ENCODE results near the gene ZNF280C. TPM values are rescaled to one million over a fixed set of nuclear protein-coding genes. Genes with fewer than 3 reads are reported as not detected.
"Not testable (repeated sequence)": the region's sequence is repeated elsewhere in the genome, so short reads cannot be mapped to it uniquely, and the experiment has no call there.

The ZNF280C gene
- total RNA-seq, 1 donor from 2014 or later, result 1.4 TPM

DNA sequence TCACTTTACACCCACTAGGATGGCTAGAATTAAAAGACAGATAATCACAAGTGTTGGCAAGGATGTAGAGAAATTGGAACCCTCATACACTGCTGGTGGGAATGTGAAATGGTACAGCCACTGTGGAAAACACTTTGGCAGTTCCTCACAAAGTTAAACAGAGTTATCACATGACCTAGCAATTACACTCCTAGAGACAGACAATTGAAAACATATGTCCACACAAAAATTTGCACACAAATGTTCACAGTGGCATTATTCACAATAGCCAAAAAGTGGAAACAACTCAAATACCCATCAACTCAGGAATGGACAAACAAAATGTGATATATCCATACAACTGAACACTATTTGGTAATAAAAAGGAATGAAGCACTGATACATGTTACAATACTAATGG lies 5.7 kb downstream of the ZNF280C start:
- DNase-seq (no peak), ATAC-seq (no peak)
- intact Hi-C loops (cut with micrococcal nuclease), result no loop called here

DNA sequence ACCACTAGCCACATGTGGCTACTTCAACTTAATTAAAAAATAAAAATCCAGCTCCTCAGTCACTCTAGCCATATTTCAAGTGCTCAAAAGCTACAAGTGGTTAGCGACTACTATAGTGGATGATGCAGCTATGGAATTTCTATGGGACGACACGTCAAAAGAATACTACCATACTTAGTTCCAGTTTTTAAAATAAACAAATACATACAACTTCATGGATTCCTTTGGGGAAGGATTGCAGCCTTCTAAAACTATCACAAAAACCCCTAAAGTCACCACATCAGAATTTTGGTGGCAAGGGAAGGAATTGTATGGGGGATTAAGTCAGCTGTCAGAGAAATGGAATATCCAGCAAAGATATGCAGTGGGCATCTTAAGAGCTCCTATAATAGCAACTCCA lies 6.5 kb downstream of the ZNF280C start:
- DNase-seq (no peak), ATAC-seq (no peak)
- intact Hi-C loops (cut with micrococcal nuclease), result no loop called here

DNA sequence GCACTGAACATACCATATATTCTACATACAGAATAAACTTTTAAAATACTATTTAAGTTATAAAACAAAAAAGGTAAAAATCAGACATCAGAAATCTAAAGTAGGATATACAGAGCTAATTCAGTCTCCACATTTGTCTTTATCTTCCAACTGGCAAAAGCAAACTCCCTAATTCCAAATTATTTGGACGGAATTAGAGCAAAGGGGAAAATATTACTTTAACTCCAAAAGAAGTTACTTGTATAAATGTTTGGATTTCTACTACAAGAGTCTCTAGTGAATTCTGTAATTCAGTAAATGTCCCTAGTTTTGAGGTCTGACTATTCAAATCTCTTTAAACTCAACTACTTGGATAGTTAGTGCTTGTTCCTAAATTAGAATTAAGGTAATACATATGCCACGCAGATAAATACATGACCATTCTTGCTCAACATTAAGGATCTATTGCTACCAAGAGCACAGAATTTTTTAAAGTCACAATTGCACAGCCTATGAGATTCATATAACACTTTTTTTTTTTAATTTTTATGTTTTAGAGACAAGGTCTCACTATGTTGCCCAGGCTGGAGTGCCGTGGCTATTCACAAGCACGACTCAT lies 7.3 kb downstream of the ZNF280C start:
- intact Hi-C loops (cut with micrococcal nuclease), result no loop called here
- DNase-seq, result no peak
- no peak for ATAC-seq

DNA sequence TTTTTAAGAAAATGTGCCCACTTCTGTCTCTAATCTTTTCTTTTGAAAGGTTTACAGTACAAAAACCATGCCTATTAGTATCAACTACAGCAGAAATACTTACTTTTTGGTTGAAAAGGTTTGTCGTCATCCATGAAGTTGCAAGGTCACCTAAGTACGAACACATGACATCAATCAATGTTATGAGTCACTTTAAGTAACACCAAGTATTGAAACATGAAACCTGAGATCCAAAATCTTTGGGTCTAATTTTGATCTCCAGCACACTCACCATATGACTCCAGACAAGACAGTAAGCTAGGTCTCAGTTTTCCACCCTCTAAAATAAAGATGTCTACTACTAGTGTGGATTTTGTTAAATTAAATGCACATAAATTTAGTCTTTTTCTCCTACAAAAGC lies 8.4 kb downstream of the ZNF280C start:
- no peak for DNase-seq
- ATAC-seq, result no peak
- intact Hi-C loops (cut with micrococcal nuclease), result no loop called here

DNA sequence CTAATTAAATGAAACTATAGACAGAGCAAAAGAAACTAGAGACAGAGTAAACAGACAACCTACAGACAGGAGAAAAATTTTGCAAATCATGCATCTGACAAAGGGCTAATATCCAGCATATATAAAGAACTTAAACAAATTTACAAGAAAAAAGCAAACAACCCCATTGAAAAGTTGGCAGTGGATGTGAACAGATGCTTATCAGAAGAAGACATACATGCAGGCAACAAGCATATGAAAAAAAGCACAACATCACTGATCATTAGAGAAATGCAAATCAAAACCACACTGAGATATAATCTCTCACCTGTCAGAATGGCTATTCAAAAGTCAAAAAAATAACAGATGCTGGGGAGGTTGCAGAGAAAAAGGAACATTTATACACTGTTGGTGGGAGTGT lies 14.8 kb downstream of the ZNF280C start:
- no peak for ATAC-seq
- DNase-seq, result no peak
- intact Hi-C loops (cut with micrococcal nuclease), result no loop called here

DNA sequence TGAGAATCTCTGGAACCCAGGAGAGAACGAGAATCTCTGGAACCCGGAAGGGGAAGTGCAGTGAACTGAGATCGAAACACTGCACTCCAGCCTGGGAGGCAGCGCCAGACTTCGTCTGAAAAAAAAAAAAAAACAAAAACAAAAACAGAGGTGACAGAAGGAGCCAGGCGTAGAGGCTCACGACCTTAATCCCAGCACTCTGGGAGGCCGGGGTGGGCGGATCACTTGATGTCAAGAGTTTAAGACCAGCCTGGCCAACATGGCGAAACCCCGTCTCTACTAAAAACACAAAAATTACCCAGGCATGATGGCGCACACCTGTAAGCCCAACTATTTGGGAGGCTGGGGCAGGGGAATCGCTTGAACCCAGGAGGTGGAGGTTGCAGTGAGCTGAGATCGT lies 17.0 kb downstream of the ZNF280C start:
- intact Hi-C loops (cut with micrococcal nuclease), result no loop called here
- DNase-seq (no peak), ATAC-seq (no peak)

DNA sequence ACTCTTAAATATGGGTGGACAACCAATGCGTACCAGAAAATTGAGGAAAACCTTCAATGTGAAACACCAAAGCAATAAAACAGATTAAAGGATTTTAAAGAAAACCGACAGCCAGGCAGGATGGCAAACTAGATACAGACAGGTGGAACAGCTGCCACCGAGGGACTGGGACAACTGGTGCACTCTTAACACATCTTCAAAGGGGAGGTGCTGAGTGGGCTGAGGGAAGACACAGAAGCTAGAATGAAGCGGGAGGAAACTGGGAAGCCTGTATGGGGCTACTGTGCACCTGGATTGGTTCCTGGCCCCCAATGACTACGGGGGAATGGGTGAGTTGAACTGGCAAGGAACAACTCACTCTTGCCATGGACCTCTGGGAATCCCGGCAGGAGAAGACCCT lies 20.7 kb downstream of the ZNF280C start:
- intact Hi-C loops (cut with micrococcal nuclease), result no loop called here
- no peak for ATAC-seq
- DNase-seq, result no peak

DNA sequence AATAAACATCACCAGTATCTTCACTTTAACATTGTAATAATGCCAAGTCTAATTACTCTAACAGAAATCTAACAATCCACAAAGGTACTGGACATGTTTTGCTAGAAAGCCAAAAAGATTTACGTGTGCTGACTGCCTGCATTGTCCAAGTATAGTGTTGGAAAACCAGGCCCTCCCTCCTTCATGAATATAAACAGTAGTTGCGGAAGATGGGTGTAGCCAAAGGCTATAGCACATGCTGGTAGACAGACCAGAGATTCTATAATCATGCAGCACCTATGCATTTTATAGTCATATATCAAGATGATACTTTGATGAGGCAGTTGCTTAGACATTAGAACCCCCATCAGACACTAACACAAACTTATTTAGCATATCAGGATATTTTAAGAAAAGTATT lies 22.6 kb downstream of the ZNF280C start:
- intact Hi-C loops (cut with micrococcal nuclease), result no loop called here
- DNase-seq (no peak), ATAC-seq (no peak)

DNA sequence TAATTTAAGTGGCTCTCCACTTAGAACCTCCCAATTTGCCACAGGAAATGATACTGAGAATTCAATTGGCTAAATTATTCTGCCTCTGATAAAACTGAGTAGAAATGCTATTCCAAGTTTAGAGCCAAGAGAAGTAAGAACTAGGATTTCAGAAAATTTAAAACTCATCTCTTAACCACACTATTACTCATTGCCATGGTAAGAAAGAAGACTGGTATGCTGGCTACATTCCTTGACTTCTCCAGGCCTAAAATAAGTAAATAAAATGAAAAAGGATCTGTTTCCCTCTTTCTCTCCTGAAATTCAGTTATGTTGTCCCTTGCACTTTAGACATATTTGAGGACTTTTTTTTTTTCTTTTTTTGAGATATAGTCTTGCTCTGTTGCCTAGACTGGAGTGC lies 23.3 kb downstream of the ZNF280C start:
- DNase-seq (no peak), ATAC-seq (no peak)
- intact Hi-C loops (cut with micrococcal nuclease), result no loop called here

DNA sequence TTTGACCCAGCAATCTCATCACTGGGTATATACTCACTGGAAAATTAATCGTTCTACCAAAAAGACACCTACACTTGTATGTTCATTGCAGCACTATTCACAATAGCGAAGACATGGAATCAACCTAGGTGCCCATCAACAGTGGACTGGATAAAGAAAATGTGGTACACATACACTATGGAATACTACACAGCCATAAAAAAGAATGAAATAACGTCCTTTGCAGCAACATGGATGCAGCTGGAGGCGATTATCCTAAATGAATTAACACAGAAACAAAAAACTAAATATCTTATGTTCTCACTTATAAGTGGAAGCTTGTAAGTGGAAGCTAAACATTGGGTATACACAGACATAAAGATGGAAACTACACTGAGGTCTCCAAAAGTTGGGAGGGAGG lies 37.5 kb downstream of the ZNF280C start:
- intact Hi-C loops (cut with micrococcal nuclease); DNase-seq; ATAC-seq: not testable (repeated sequence)

DNA sequence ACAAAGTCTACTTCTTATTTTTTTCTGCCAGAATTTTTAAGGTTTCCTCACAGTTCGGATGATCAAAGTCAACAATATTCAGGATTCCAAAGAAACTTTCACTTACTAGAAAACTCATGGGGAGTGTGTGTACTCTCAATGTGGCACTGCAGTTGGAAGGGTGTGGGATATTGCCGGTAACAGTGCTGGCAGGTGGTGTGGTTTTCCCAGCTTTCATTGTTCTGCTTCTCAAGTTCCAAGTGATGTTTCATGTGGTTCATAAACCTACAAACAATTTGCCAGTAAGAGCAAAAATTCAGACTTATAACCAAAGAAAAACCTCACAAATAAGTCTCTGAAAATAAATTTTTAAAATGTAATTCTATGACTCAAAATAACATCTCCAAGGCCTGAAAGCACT lies 39.8 kb downstream of the ZNF280C start:
- no peak for ATAC-seq
- DNase-seq, result no peak
- intact Hi-C loops (cut with micrococcal nuclease), result no loop called here

DNA sequence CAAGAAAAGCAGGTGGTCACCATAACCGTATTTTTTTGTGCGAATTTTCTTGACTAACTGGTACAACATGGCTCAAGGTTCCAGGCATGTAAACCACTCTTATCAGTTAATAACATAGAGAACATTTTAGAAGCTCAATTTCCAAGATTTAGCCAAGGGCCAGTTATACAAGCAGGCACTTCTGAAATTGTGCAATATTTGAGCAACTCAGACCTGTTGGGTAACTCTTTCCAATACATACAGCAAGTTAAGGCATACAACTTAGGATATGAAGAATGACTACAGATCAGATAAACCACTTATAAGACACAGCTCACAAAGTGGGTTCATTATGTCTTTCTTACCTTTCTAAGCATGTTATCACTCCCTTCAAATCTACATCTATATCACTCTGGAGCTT lies 43.9 kb downstream of the ZNF280C start:
- DNase-seq (no peak), ATAC-seq (no peak)
- intact Hi-C loops (cut with micrococcal nuclease), result no loop called here

DNA sequence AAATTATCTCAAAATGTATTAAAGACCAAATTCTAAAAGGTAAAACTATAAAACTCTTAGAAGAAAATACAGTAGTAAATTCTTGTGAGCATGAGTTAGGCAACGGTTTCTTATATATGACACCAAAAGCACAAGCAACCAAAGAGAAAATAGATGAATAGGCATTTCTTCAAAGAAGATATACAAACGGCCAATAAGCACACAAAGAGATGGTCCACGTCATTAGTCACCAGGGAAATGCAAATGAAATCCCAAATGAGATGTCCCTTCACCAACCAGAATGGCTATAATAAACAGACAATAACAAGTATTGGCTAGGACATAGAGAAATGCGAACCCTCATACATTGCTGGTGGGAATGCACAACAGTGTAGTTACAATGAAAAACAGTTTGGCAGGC lies 52.4 kb downstream of the ZNF280C start:
- intact Hi-C loops (cut with micrococcal nuclease), result no loop called here
- ATAC-seq (no peak), DNase-seq (no peak)

DNA sequence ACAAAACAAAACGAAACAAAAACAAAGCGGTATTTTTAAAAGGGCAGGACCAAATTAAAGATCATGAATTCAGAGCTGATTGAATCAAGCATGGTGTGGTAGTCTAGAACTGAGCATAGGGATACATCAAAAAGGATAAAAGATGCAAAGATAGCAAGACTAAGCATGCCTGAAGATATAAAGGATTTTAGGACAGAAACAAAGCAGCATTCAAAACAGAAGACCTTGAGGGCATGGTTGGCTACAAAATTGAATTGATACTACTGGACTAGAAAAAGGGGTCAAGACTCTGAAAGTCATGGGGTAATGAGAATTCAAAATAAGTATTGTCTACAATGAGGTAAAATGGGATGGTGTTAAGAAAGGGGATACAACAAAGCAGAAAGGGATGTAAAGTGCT lies 55.3 kb downstream of the ZNF280C start:
- intact Hi-C loops (cut with micrococcal nuclease), result no loop called here
- DNase-seq (no peak), ATAC-seq (no peak)

DNA sequence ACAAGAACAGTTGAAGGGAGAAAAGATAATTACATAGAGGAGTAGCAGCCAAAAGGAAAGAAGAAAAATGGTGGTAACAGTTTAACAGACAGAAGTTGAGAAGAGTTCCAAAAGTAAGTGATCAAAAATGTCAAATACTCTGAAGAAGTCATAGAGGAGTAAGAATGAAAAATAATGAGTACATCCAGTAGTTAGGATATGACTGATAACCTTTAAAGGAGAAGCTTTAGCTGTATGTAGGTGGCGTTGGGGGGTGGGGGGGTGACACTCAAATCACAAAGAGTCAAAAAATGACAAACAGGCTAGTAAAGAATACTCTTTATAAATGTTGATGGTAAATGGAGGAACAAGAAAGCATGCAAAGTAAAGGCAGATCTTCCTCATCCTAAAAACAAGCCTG lies 56.3 kb downstream of the ZNF280C start:
- no peak for DNase-seq
- intact Hi-C loops (cut with micrococcal nuclease), result no loop called here
- no peak for ATAC-seq

DNA sequence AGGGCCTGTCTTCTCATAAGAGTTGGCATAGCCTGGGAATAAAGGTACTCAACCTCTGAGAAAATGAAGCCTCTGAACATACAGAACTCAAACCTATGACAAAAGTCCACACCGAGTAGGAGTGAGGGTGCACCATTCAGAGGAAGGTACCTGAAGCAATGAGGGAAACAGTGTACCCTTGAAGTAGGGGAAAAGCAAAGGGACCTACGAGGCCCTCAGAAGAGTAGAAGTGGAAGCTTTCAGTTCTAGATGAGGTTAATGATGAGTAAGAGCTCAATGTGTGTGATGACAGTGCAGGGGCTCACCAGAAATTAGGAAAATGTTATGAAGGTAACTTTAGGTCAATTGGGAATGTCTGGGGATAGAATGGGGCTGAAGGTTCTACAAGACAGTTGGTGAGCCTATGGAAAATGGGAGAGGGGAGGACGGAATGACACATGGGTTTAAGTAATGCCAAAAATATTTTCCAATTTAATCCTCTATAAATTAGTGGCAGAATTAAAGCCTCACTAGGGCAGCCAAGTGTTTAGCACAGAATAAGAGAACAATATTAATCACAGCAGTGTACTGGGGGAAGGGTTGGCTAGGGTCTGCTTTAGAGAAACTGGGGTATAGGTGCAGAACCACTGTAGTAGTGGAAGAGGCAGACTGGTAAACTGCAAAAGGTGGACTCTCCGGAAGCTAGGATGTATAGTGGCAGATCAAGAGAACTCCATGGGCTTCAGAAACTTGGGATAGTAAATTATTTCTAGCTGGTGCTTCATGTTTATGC lies 57.1 kb downstream of the ZNF280C start:
- intact Hi-C loops (cut with micrococcal nuclease), result no loop called here
- DNase-seq, result no peak
- ATAC-seq, result no peak

DNA sequence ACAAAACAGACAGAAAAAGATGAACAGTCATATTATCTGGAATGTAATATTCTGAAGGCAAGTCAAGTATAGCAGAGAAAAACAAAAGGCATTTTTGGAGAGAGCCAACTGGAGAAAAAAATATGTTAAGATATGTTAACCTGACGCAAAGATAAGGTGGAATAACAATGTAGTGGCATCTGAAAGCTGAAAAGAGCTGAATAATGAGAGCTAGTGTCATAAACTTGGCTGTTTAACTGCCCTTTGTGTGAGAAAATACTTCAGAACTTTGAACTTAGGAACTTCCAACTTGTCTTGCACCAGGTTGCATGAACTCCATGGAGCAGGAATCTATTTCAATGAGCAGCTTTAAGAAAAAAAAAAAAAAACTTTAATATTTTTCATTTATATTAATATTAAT lies 64.1 kb downstream of the ZNF280C start:
- DNase-seq (no peak), ATAC-seq (no peak)
- intact Hi-C loops (cut with micrococcal nuclease), result no loop called here

DNA sequence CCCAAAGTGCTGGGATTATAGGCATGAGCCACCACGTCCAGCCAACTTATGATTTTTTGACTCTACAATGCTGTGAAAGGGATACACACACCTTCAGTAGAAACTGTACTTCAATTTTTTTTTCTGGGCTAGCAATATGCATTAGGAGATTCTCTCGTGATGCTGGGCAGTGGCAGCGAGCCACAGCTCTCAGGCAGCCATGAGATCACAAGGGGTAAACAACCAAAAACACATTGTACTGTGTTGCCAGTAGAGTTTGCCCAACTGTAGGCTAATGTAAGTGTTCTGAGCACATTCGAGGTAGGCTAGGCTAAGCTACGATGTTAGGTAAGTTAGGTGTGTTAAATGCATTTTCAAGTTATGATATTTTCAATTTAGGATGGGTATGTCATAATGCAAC lies 71.2 kb downstream of the ZNF280C start:
- DNase-seq (no peak), ATAC-seq (no peak)
- intact Hi-C loops (cut with micrococcal nuclease), result loop anchor here (10.0 kb wide), 1 partner anchor 113 kb away; no protein-coding TSS in a partner anchor

DNA sequence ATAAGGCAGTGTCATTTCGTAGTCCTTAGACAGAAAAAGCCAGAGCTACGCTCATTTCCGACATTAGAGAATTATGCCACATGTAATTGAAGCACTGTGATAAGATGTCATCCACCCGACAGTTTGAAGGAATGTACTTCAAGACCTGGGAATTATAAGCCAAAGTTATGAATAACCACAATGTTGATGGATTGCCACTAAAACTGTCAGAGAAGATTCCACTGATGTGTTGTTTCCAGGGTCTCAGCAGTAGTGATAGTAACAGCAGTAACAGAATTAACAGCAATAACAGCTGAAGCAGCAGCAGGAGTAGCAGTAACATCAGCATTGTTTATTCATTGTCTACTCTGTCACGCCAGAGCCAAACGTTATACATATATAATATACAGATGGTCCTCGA lies 72.2 kb downstream of the ZNF280C start:
- ATAC-seq (no peak), DNase-seq (no peak)
- intact Hi-C loops (cut with micrococcal nuclease), result loop anchor here (10.0 kb wide), 1 partner anchor 112 kb away; no protein-coding TSS in a partner anchor

DNA sequence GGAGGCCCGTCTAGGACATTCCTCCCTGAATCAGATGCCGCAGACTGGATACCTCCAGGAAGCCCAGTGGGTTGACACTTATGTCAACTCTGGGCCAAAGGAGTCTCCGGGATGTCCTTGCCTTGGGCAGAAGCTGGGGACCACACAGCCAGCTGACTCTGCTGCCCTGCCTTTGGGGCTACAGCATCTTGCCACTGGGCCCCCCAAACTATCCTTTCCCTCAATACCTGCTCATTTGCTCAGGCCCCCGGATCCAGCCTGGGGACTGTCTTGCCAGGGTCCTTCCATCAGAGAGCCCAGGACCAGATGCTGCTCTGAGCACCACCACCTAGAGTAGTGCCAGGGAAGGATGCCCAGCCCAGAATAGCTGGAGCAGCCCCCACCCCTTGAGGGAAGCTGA lies 77.9 kb downstream of the ZNF280C start:
- no peak for DNase-seq
- intact Hi-C loops (cut with micrococcal nuclease), result loop anchor here (10.0 kb wide), 1 partner anchor 106 kb away; no protein-coding TSS in a partner anchor
- ATAC-seq, result no peak

DNA sequence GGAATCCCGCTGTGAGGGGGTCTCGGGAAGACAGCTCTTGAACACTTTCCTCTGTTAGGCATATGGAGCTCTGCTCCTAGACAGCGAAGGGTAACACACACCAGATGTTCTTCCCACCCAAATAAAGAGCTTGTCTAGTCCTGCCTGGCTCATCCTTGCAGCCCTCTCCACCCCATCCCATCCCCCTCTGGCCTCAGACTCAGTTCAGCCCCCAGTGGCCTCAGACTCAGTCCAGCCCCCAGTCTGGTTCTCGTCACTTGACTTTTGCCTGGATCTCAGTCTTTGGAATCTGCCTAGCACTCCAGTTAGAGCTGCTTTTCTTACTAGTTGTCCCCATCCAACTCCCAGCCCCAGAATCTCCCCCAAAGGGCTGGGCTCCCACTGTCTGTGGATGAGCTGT lies 82.0 kb downstream of the ZNF280C start:
- ATAC-seq (no peak), DNase-seq (no peak)
- intact Hi-C loops (cut with micrococcal nuclease), result no loop called here

Measured in left ventricle myocardium superior (tissue), 1 donor.